Renal pelvis (tissue), 12 donors: Measurements from ENCODE around the gene PON1. TPM values are rescaled to one million over a fixed set of nuclear protein-coding genes. Genes with fewer than 3 reads are reported as not detected.

Source experiments
- DNase-seq: peaks from one replicate; pipeline ENCODE4 v3.0.0-alpha.2; 2013
- long read RNA-seq, 16 experiments: transcript quantifications; one replicate each; lab custom pipeline, GENCODE V29; 2026
- polyA plus RNA-seq, 3 donors: library from polyadenylated mRNA; unstranded; fragments of 120-200 nt; gene quantifications; one replicate each; pipeline ENCODE4 v1.2.1, GENCODE V29; 2013; ENCODE audit not compliant: insufficient read length in 3 of 3

PON1 gene
- 1 to 10 TPM in 1 of 3 donors, under 1 TPM in 2; 0.41 to 1.9 (median 0.50) TPM for polyA plus RNA-seq
- long read RNA-seq, donor 1, result 0 reads
- long read RNA-seq, donor 2, result 0 reads
- long read RNA-seq, donor 3, result 0 reads
- long read RNA-seq, donor 4, result 0 reads
- long read RNA-seq, donor 5, result 0 reads
- long read RNA-seq, donor 6, result 0 reads
- long read RNA-seq, donor 7, result 0 reads
- long read RNA-seq, donor 8, result 0 reads
- long read RNA-seq, donor 9, result 0 reads
- long read RNA-seq, donor 10, result 0 reads
- long read RNA-seq, donor 11, result 0 reads
- long read RNA-seq, donor 12, result 0 reads
- long read RNA-seq, donor 13, result 0 reads
- long read RNA-seq, donor 14, result 0 reads
- long read RNA-seq, donor 15, result 0 reads
- long read RNA-seq, donor 16, partial matches to known transcripts, result 8 of 8 reads
- long read RNA-seq, donor 16, other reads (novel, unspliced or antisense), result 0 of 8 reads

DNA sequence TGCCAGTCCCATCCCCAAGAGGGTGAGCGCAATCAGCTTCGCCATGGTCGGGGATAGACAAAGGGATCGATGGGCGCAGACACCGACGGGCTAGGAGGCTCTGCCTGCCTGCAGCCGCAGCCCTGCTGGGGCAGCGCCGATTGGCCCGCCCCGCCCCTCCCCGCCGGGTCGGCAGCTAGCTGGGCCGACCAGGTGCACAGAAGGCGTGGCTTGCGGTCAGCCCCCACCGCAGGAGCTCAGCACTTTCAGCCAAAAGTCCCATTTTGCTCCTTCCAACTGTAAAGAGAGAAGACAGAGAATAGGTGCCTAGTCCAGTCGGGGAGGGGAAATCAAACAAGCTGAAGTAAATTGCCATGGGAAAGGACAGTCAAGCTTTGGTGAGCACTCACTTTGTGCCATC is at the start of gene PON1:
PON1 (minus strand) TSS at position 102 of the 400 bp plus-strand sequence; CDS start at position 45, 57 bp downstream.
- no peak for DNase-seq

DNA sequence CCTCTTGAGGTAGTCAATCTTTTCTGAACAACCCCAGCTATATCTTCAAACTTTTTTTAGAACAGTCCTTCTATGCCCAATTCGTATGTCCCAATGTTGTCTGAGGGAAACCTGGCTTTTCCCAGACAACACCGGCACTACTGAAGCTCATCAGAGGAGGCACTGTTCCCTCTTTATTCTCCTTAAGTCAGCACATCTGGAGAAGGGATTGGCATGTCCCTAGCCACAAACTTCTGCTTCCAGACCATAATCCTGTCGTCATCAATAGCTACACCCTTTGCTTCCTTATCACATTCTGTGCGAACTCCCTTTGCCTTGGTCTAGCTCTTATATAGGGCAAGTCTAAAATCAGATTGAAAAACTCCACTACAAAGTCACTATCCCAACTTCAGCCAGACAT is 49.0 kb upstream of the PON1 start:
- no peak for DNase-seq

DNA sequence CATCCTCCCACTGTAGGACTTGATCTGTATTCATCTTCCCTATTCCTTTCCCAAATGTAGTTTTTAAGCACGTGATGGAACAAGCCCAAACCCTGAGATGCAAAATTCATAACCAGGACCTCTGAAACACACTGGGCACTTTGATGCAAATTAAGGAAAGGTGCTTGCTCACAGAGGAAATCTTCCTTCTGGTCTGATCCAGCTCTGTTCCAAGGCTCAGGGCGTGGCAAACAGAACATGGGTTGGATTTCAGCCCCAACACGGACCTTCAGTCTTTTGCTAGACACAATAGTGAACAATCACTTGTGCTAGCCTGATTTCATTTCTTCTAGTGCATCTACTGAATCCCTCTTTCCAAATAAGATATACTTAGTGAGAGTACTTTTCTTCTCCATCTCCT is 43.9 kb upstream of the PON1 start:
- no peak for DNase-seq

DNA sequence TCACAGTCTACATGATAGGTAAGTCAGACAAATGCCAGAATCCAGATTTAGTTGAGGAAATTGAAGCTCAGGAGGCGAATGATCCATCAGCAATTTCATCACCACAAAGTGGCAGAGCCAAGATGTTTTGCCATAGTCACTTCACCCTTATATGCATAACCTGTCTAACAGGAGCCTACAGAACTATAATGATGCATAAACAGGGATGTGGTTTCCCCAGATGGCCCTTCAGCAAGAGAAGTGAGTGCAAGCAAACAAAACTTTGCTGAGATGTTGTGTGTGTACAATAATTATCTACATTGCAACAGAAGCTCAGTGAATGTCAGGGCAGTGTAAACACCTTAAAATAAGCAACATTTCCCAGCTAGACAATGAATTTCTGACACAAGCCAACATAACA is 43.3 kb upstream of the PON1 start:
- no peak for DNase-seq

DNA sequence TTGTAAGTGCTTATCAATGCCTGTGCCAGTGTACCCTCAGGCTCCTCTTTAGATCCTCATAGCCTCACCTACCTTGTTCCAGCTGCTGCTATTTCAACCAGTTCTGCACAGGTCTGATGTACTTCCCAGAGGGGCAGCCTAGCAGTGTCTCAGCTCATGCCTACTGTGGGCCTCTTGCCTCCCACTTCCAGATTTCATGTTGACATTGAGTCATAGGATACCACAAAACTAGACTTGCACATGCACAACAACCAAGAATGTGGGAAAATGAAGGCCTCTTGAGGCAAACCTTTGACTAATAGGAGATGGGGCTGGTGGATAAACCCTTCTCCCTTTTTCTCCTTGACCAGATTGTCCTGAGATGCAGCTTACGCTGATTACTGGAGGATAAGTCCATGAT is 40.8 kb upstream of the PON1 start:
- no peak for DNase-seq

DNA sequence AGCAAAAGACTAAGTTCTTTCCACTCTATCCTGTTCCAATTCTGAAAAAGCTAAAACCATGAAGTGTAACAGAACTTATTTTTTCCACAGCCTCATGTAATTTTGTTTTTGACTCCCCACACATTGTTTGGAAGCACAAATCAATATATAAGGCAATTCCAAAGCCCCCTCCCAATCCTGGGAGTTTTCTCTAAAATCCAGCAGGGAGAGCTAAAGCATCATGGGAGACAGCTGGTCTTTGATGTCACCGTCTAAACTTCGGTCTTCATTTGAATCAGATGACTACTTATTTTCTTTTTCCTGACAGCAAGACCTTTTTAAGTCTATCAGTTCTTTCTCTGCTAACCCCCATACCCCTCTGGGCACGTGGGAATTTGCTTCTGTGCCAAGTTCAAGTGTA is 33.3 kb upstream of the PON1 start:
- DNase-seq, result no peak

DNA sequence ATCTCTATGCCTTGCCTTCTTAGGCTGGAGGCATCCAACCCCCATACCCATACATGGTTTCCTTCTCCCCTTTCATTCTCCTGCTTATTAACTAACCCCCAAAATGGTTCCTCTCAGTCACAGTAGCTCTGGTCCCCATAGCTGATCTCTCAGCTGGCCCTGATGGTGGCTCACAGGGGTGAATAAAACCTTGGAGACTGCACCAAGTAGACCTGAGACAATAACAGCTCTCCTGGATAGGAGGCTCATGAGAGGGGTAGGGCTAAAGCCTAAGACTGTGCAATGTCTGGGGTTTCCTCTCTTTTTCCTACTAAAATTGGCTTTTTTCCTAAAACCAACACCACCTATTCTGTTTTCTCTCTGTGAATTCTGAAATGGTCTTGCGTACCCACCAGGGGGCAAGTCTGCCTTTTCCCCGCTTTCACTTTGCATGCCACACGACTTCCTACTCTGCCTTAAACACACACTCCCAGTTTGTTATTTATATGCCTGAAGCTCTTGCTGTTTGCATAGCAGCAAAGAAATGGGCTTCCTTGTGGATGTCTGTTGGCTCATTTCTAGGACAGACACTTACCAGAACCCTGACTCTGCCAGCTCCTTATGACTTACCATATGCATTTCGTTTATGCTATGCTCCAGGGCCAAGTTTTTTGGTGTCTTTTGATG is 18.4 kb upstream of the PON1 start:
- DNase-seq, result no peak

DNA sequence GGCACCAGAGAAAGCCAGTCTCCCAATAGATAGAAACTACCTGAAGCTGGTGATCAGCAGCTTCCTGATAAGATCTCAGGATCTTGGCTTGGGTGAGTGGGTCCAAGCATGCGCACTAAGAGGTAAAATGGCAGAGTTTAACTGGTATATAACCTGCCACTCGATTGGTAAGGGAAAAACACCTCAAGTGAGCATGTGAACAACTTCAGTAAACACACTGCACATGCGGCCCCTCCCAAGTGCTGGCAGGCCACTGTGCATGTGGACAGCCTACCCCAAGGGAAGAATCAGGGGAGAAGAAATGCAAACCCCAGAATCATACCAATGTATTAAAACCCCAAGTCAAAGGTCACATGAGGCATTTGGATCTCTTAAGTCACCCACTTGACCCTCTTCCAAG is 17.7 kb upstream of the PON1 start:
- no peak for DNase-seq

DNA sequence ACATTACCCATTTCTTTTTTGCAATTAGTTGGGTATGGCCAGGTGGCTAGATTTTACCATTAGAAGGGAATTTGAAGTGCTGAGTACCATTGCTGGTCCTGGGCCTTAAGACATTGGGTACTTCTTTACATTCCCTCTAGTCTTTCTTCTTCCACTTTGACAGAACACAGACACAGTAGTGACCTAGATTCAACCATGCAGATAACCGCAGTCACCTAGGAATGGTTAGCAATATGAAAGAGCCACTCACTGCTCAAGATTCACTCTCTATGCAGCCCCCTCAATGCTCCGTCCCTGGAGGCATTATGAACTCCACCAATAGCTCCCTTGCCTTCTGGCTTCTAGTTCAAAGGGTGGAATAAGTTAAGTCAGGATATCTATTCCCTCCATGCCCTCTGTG is 16.2 kb upstream of the PON1 start:
- DNase-seq, result no peak

DNA sequence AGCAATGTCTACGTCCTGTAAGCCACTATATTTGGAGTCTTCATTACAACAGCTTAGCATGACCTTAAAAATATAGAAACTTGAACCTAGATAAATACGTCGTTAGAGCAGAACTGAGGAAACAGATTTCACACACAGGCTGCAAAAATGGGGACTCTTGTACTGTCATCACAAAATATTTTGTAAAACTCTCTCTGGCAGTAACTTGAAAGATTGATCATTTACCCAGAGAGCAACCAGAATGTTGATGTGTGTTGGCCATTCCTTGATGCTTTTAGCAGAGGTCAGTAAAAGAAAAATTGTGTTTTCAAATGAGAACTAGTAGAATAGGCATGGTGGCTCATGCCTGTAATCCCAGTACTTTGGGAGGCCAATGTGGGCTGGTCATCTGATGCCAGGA is 14.5 kb upstream of the PON1 start:
- no peak for DNase-seq

DNA sequence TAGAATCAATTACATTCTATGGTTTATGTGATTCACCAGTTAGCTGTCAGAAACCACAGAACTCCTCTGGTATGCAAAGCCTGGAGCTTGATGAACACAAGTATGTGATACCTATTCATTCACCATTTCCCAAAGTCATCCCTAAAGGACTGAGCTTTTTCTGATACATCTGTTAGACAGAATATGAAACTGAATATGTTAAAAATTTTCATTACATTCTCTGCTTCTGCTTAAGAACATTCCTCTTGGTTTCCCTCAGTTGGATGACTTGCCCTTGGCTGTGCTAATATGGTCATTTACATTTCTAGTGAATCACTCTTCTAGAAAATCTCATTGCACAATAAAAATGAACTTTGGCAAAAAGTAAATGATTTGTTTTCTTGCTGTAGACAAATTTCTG is 10.8 kb upstream of the PON1 start:
- DNase-seq, result no peak

DNA sequence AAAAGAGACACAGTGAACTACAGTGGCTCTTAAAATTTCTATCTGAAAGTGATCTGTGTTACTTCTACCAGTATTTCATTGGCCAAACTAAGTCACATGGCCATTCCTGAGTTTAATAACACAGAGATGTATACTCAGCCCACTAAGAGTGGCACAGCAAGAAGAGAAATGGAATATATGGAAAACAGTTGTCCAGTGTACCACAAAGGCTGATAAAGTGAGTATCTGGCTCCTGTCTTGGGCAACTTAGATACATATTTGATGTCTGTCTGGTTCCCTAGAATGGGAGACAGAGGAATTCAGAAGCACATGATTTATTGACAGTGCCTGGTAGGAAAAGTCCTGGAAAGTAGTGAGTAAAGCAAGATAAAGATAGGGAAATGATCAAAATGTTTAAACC is 10.1 kb upstream of the PON1 start:
- DNase-seq, result no peak

DNA sequence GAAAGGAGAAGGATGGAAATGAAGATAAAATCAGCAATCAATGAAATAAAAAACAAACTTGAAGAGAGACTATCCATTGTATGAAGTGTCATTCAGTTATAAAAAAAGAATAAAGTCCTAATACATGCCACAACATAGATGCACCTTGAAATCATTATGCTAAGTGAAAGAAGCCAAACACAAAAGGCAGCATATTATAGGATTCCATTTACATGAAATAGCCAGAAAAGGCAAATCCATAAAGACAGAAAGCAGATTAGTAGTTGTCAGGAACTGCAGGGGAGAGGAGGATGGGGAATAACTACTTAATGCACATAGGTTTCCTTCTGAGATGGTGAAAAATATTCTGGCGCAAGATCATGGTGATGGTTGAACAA is 6.6 kb upstream of the PON1 start:
- DNase-seq, result no peak

DNA sequence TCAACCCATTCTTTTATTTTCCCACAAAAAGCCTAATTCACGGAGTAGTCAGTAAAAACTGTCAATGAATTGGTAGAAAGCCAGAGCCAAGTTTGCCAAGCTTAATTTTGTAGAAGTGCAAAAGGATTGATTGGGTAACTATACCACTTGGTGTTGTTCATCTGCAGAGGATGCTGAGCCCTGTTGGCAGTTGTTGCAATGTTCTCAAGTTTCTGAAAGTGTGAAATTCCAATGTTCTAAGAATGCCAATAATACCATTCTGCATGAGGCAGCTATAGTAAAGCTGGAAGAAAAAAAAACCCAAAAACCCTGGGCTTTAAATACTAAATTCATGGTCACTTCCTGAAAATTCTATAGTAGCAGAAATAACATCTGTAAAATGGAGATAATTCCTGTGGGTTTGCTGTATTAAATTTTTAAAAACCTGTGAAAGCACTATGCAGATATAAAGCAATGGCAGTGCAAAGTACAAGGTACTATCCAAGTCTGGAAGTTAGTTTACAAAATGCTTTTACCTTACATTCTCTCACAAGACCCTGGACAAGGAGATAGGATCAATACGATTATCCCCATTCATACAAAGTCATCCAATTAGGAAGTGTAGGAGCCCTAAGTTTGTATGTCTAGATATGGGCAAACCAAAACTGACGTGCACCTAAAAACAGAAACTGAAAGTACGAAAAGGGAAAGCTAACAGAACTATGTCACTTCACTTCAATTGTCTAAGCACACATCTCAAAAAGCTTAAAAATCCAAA is 6.0 kb upstream of the PON1 start:
- no peak for DNase-seq

DNA sequence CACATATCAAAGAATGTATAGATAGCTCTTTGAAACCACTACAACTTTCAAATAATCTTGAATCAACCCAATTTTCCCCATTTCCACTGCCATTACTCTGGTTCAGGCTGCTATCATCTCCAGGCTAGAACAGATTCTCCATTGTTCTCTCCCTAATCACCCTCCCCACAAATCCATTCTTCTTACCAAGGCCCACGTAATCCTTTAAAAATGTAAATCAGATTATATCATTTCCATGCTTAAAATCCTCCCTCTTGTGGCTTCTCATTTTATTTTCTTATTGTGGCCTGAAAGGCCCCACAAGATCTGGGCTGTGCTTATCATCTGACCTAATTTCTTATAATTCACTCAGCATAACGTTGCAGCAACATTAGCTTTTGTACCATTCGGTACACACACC is 3.0 kb upstream of the PON1 start:
- DNase-seq, result no peak

DNA sequence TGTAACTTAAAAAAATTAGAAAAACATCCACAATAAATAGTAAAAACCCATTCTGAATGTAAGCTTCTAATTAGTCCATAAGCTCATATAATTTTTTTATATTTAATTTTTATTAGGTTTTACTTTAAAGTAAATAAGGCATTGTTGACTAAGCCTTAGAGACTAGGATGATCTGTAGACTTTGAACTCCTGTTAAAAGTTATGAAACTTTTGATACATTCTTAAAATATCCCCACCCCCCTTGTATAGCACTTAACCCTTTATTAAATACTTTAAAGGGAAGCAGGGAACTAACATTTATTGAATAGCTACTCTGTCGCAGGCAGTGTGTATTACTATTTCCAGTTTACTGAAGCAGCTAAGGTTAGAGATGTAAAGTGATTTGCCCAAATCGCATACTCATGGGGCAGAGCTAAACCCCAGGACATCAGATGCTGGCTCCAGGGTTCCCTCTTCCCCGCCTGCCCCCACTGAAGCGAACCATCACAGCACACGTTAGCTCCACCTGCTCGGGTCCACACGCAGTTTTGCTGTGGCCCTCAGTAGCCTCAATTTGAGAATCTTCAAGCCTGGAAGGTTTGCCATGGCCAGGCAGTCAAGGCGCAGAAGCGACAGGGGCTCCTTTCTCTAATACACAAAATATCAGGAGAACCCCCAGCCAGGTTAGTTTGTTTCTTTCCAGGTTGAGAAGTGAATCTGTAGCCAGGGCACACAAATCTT is 762 bp downstream of the PON1 start:
- DNase-seq, result no peak

DNA sequence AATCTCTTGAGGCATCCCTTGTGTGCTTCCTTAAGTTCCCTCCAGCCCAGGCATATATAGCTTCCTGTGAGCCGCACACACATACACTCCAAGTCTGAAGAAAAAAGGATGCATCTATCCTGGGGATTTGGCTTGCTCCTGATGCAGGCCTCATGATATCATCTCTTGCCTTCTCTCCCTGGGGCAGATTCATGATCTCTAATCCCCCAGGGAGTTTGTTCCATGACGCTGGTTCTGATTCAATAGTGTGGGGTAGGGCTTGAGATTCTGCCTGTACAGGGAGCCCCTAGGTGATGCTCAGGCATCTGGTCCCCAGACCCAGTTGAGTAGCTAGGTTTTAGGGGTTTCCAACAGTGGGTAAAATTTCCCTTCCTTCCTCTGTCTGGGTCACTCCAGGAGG is 1.5 kb downstream of the PON1 start:
- no peak for DNase-seq

DNA sequence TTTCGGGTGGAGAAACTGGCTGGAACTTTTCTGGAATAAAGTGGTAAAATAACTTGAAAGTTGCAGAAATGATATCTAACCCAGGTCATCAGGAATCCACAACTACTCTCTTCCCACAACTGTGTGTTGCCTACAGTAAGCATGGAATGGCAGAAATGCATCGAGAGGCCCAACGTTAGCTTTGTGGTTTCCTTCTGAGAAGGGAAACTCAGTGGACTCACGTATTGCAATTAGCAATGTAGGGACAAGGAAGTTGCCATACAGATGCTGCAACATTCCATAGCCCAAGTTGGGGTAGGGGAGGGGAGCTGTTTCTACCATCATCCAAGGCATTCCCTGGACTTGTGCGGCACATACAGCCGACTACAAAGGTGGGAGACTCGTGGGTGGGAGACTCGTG is 1.9 kb downstream of the PON1 start:
- DNase-seq, result no peak

DNA sequence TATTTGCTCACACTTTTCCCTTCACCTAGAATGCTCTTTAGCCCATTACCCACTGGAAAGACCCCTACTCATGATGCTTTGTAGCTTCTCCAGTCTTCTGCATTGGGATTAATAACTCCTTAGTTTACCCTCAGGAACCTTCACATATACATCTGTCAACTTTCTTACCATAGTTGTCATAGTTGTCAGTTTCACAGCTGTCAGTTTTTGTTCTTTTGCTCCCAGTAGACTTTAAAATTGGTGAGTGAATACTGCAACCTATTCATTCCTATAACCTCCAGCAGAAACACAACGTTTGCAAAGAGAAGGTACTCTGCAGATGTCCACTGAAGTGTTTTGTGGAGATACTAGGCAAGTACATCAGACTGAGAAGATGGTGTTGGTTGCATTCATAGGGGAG is 2.6 kb downstream of the PON1 start:
- no peak for DNase-seq

GRCh38 chr7:95320651-95321050 is 3.7 kb downstream of the PON1 start:
- DNase-seq, result no peak

DNA sequence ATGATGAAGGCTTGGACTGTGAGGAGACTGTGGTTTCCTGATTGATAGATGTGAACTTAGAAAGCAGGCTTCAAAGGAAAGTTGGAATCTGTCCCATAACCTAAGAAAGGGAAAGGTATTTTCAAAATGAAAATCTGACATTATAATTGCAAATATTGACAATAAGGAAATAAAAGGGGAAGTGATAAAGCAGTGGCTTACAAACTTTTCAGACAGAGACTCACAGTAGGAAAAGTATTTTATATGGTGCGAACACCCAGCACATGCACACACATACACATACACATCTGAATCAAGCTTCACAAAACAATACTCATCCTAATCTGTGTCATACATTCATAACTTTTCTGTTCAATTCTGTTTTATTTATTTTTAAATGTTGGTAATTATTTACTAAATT is 4.8 kb downstream of the PON1 start:
- DNase-seq, result no peak

DNA sequence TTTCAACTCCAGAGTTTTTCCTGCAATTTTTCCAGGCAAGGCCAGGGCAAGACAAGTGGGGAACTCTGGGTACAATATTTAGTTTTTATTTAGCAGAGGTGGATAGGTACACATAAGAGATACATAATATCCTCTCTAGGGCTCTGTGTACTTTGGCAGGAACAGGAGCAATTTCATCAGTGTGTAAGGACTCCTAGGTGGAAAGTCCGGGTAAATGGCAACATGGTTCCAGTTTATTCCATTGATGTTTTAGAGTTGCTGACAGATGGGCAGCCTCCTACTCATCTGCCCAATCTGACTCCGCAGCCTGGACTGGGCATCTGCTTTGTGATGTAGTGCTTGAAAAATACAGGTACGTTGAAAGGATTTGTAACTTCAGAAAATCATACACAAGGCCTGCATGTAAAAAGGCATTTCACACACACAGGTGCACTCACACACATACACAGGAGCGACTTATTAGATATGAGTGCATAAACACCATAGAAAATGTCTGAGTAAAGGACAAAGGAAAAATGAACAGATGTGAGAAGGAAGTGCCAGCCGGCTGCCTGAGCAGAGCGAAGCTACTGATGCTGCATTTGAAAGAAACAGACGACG is 5.7 kb downstream of the PON1 start:
- DNase-seq, result no peak
